ENCODE data around the gene TSPAN4. TPM values are rescaled to one million over a fixed set of nuclear protein-coding genes. Genes with fewer than 3 reads are reported as not detected.

Gene TSPAN4
- total and polyA plus RNA-seq, 7 donors: 11.4 to 38.5 (median 17.7) TPM

- no peaks in the 10 kb centered on the region for H3K9me3 ChIP-seq
- DNase-seq: no peak
- no peaks in the 10 kb centered on the region for H3K27me3 ChIP-seq (ENCODE audit: insufficient read depth in 3 of 3, low read length in 2 of 3)
- no peak overlapping the region for H3K27ac ChIP-seq
- 81 to 84% (median 81%) methylated on average over 13 to 17 of the region's 17 CpGs for WGBS, 3 donors
- H3K4me3 ChIP-seq: no peak overlapping the region
- TF ChIP-seq CTCF (IDR thresholded peaks at IDR 0.05): no peak
- intact Hi-C loops (cut with DNase I): no loop called here
- peaks cover 3 to 48% of the 10 kb centered on the region in 2 donors for H3K36me3 ChIP-seq (ENCODE audit: insufficient read depth in 1 of 2, low read depth in 1 of 2)
- H3K4me1 ChIP-seq: no peaks in the 10 kb centered on the region
- ATAC-seq: no peak
Observed at GRCh38 chr11:897253-898142, 54.8 kb downstream of the TSPAN4 start.

GRCh38 chr11:898143-898511, 55.5 kb downstream of the TSPAN4 start:
- peak in 1 of 2 donors; percentile 54 for DNase-seq
- intact Hi-C loops (cut with DNase I): no loop called here
- H3K9me3 ChIP-seq: no peaks in the 10 kb centered on the region
- peaks cover 9 to 55% of the 10 kb centered on the region in 2 donors for H3K36me3 ChIP-seq (ENCODE audit: insufficient read depth in 1 of 2, low read depth in 1 of 2)
- no peaks in the 10 kb centered on the region for H3K27me3 ChIP-seq (ENCODE audit: insufficient read depth in 3 of 3, low read length in 2 of 3)
- H3K4me3 ChIP-seq: no peak overlapping the region
- TF ChIP-seq CTCF (IDR thresholded peaks at IDR 0.05): peak; percentile 12
- WGBS, 3 donors: 65 to 73% (median 72%) methylated on average over 10 of the region's 10 CpGs
- no peaks in the 10 kb centered on the region for H3K4me1 ChIP-seq
- ATAC-seq: no peak
- H3K27ac ChIP-seq: no peak overlapping the region

- ATAC-seq: peak in 2 of 4 donors; percentile 33 to 48
- DNase-seq: peak in 1 of 2 donors; percentile 48
- no peak for TF ChIP-seq CTCF (IDR thresholded peaks at IDR 0.05)
- Histone ChIP-seq H3K4me3 (no peak overlapping the region), H3K27me3 (ENCODE audit: insufficient read depth in 3 of 3, low read length in 2 of 3) (no peaks in the 10 kb centered on the region), H3K36me3 (ENCODE audit: insufficient read depth in 1 of 2, low read depth in 1 of 2) (peaks cover 9 to 60% of the 10 kb centered on the region in 2 donors), H3K9me3 (no peaks in the 10 kb centered on the region), H3K4me1 (no peaks in the 10 kb centered on the region), H3K27ac (no peak overlapping the region)
- WGBS, 3 donors: 85 to 87% (median 86%) methylated on average over 18 to 22 of the region's 22 CpGs
- intact Hi-C loops (cut with DNase I): no loop called here
Observed at GRCh38 chr11:898540-899190, 56.0 kb downstream of the TSPAN4 start.

GRCh38 chr11:899724-900123, 57.1 kb downstream of the TSPAN4 start:
- ATAC-seq: no peak
- H3K27ac ChIP-seq: no peak overlapping the region
- H3K4me3 ChIP-seq: no peak overlapping the region
- no peak for DNase-seq
- intact Hi-C loops (cut with DNase I): no loop called here
- H3K4me1 ChIP-seq: no peaks in the 10 kb centered on the region
- no peak for TF ChIP-seq CTCF (IDR thresholded peaks at IDR 0.05)
- no peaks in the 10 kb centered on the region for H3K9me3 ChIP-seq
- no peaks in the 10 kb centered on the region for H3K27me3 ChIP-seq (ENCODE audit: insufficient read depth in 3 of 3, low read length in 2 of 3)
- peaks cover 9 to 71% of the 10 kb centered on the region in 2 donors for H3K36me3 ChIP-seq (ENCODE audit: insufficient read depth in 1 of 2, low read depth in 1 of 2)
- WGBS, 3 donors: 94 to 95% (median 94%) methylated on average over 9 to 11 of the region's 11 CpGs
